HCT116 (cell line): ENCODE measurements around the gene FAM13A. TPM values are rescaled to one million over a fixed set of nuclear protein-coding genes. Genes with fewer than 3 reads are reported as not detected.

Source experiments
- ATAC-seq: fragments of 200-7000 bp; cut with Tn5 transposase; 2 replicates; pipeline ENCODE4 v1.9.1; 2020; ENCODE audit warnings: mild to moderate bottlenecking, moderate library complexity
- BruUV-seq: library from RNA; stranded (reverse); fragments of 400-500 nt; replicated peaks from 2 replicates; lab custom pipeline; 2021; lab: Mats Ljungman, UMichigan
- CTCF ChIA-PET: fragments of 300-600 bp; sonication (Branson Sonifier 250); formaldehyde crosslinking; loops from one replicate; lab custom pipeline; 2021; ENCODE audit warnings: antibody characterized with exemption; lab: Charles Lee
- POLR2A ChIA-PET: fragments of 300-600, 350-600 bp; sonication (Branson Sonifier 250); formaldehyde crosslinking; loops from one replicate; lab custom pipeline; 2021; ENCODE audit warnings: antibody characterized with exemption; lab: Charles Lee
- RAD21 ChIA-PET, 2 experiments: fragments of 300-600 bp; sonication (Branson Sonifier 250); formaldehyde crosslinking; loops; one replicate each; lab custom pipeline; 2023; ENCODE audit warnings: low total read pairs in 2 of 2; ENCODE audit not compliant: uncharacterized antibody in 2 of 2, unreplicated experiment in 2 of 2, low non-redundant PET in 1 of 2; lab: Charles Lee
- DNase-seq: peaks from one replicate; pipeline ENCODE4 v3.0.0-alpha.2; 2010; ENCODE audit warnings: low read depth, low spot score
- H2AFZ ChIP-seq: fragments of 200-600 bp; shearing (Covaris generic), sonication (generic); 2 replicates; pipeline ENCODE4 v1.6.1; 2017; ENCODE audit warnings: low read depth, mixed run types, mixed read lengths, antibody characterized with exemption, low read length; ENCODE audit not compliant: poor library complexity, severe bottlenecking
- H3K27ac ChIP-seq: 2 replicates; pipeline ENCODE4 v1.5.1; 2012; ENCODE audit warnings: low read depth, low read length
- H3K27me3 ChIP-seq: fragments of 200-600 bp; sonication (generic); 2 replicates; pipeline ENCODE4 v1.6.1; 2016; ENCODE audit warnings: mixed run types, low read length, mixed read lengths; ENCODE audit not compliant: insufficient read depth
- H3K36me3 ChIP-seq, 2 experiments: fragments of 200-500 bp in 1 of 2; fragments of 200-600 bp in 1 of 2; sonication (Bioruptor generic) in 1 of 2; sonication (generic) in 1 of 2; 2 replicates each; pipeline versions ENCODE4 v1.5.1 to v1.6.1; 2014 to 2016; ENCODE audit warnings: low read length in 2 of 2, inconsistent platforms in 1 of 2, mixed read lengths in 1 of 2, mixed run types in 1 of 2; ENCODE audit not compliant: insufficient read depth in 2 of 2, control insufficient read depth in 1 of 2
- H3K4me1 ChIP-seq, 2 experiments: fragments of 200-600 bp in 1 of 2; sonication (generic) in 1 of 2; 2 replicates each; pipeline versions ENCODE4 v1.5.1 to v1.6.1; 2012 to 2017; ENCODE audit warnings: low read length in 2 of 2, inconsistent platforms in 1 of 2, mild to moderate bottlenecking in 1 of 2, mixed read lengths in 1 of 2, mixed run types in 1 of 2, moderate library complexity in 1 of 2; ENCODE audit not compliant: insufficient read depth in 2 of 2, control insufficient read depth in 1 of 2
- H3K4me2 ChIP-seq: fragments of 200-600 bp; sonication (generic); 2 replicates; pipeline ENCODE4 v1.6.1; 2017; ENCODE audit warnings: mixed run types, low read length, mixed read lengths
- H3K4me3 ChIP-seq, 2 experiments: fragments of 200-600 bp in 1 of 2; sonication (generic) in 1 of 2; replicated peaks in 1 of 2; 2 replicates each; pipeline ENCODE4 v1.5.1; 2011 to 2016; ENCODE audit warnings: low read length in 2 of 2, control low read depth in 1 of 2, low read depth in 1 of 2, mild to moderate bottlenecking in 1 of 2, mixed read lengths in 1 of 2, mixed run types in 1 of 2
- H3K79me2 ChIP-seq: fragments of 200-600 bp; sonication (generic); 2 replicates; pipeline ENCODE4 v1.6.1; 2017; ENCODE audit warnings: mild to moderate bottlenecking, mixed run types, low read length, moderate library complexity, mixed read lengths; ENCODE audit not compliant: insufficient read depth
- H3K9ac ChIP-seq: fragments of 200-600 bp; sonication (generic); 2 replicates; pipeline ENCODE4 v1.6.1; 2016; ENCODE audit warnings: low read length, mixed read lengths
- H3K9me2 ChIP-seq: fragments of 200-600 bp; sonication (generic), shearing (Covaris generic); 2 replicates; pipeline ENCODE4 v1.6.1; 2017; ENCODE audit warnings: mixed run types, mild to moderate bottlenecking, moderate library complexity; ENCODE audit not compliant: insufficient read depth
- H3K9me3 ChIP-seq, 2 experiments: fragments of 200-500 bp in 1 of 2; fragments of 200-600 bp in 1 of 2; sonication (Bioruptor generic) in 1 of 2; sonication (generic) in 1 of 2; 2 replicates each; pipeline ENCODE4 v1.6.1; 2014 to 2017; ENCODE audit warnings: low read length in 2 of 2, mixed read lengths in 2 of 2, inconsistent platforms in 1 of 2, low read depth in 1 of 2, mild to moderate bottlenecking in 1 of 2, mixed run types in 1 of 2, moderate library complexity in 1 of 2; ENCODE audit not compliant: control insufficient read depth in 1 of 2, insufficient read depth in 1 of 2
- H4K20me1 ChIP-seq: fragments of 200-600 bp; sonication (generic), shearing (Covaris generic); 2 replicates; pipeline ENCODE4 v1.6.1; 2017; ENCODE audit warnings: mixed run types, mild to moderate bottlenecking, moderate library complexity; ENCODE audit not compliant: insufficient read depth
- CBX3 ChIP-seq: IDR thresholded peaks from 2 replicates; pipeline ENCODE4 v1.6.1; 2012; ENCODE audit warnings: low read depth
- EGR1 ChIP-seq: IDR thresholded peaks from 2 replicates; pipeline ENCODE4 v1.6.1; 2012; ENCODE audit warnings: low read depth
- EZH2 ChIP-seq: fragments of 200-600 bp; sonication (generic); IDR thresholded peaks from 2 replicates; pipeline ENCODE4 v1.6.1; 2017; ENCODE audit warnings: antibody characterized with exemption, mixed run types
- FOSL1 ChIP-seq: IDR thresholded peaks from 2 replicates; pipeline ENCODE4 v1.6.1; 2012; ENCODE audit warnings: low read depth
- JUND ChIP-seq: IDR thresholded peaks from 2 replicates; pipeline ENCODE4 v1.6.1; 2012
- MAX ChIP-seq: IDR thresholded peaks from 2 replicates; pipeline ENCODE4 v1.6.1; 2012
- POLR2A ChIP-seq: IDR thresholded peaks from 2 replicates; pipeline ENCODE4 v1.7.0; 2011; ENCODE audit warnings: borderline replicate concordance; ENCODE audit not compliant: insufficient read depth, insufficient read length; ENCODE audit errors: extremely low read depth
- POLR2AphosphoS5 ChIP-seq: IDR thresholded peaks from 2 replicates; pipeline ENCODE4 v1.6.1; 2011; ENCODE audit warnings: mild to moderate bottlenecking, low read depth, low read length, moderate library complexity
- SP1 ChIP-seq: IDR thresholded peaks from 2 replicates; pipeline ENCODE4 v1.6.1; 2012; ENCODE audit warnings: low read depth
- SRF ChIP-seq: IDR thresholded peaks from 2 replicates; pipeline ENCODE4 v1.6.1; 2012; ENCODE audit warnings: low read depth
- TCF7L2 ChIP-seq: IDR thresholded peaks from 2 replicates; pipeline ENCODE4 v1.7.0; 2011; ENCODE audit warnings: borderline replicate concordance, inconsistent platforms; ENCODE audit not compliant: insufficient read depth, insufficient read length; ENCODE audit errors: extremely low read depth
- ZBTB33 ChIP-seq: IDR thresholded peaks from 2 replicates; pipeline ENCODE4 v1.6.1; 2011; ENCODE audit warnings: mild to moderate bottlenecking, low read length, moderate library complexity; ENCODE audit not compliant: insufficient replicate concordance; ENCODE audit errors: extremely low read depth
- ZFX ChIP-seq: fragments of 450-650 bp; IDR thresholded peaks from 2 replicates; pipeline ENCODE4 v1.6.1; 2017
- ZNF274 ChIP-seq: fragments of 200-500 bp; sonication (Bioruptor generic); IDR thresholded peaks from 2 replicates; pipeline ENCODE4 v1.6.1; 2014; ENCODE audit warnings: mild to moderate bottlenecking, low read depth, low read length, inconsistent platforms
- intact Hi-C: fragments of 100-400 bp; cut with micrococcal nuclease; formaldehyde crosslinking; loops from 2 replicates; pipeline ENCODE4 v1.10.0; 2022
- total RNA-seq: library from RNA; stranded (reverse); gene quantifications from one replicate; pipeline ENCODE4 v1.2.1, GENCODE V29; 2021; ENCODE audit not compliant: unreplicated experiment

Gene FAM13A
- total RNA-seq, 1 experiment from 2014 or later, result 17.2 TPM

- no peak overlapping the region for H3K4me3 ChIP-seq
- ChIA-PET CTCF (no interaction called here), POLR2A (no interaction called here)
- intact Hi-C loops, result no loop called here
- no peaks in the 10 kb centered on the region for H3K9me3 ChIP-seq
- BruUV-seq, result no TSS peak
- no peak overlapping the region for H2AFZ ChIP-seq
- no peaks in the 10 kb centered on the region for H3K9me2 ChIP-seq
- no peak overlapping the region for H3K4me2 ChIP-seq
- H3K9ac ChIP-seq, result no peak overlapping the region
- no peak for DNase-seq
- H3K79me2 ChIP-seq, result no peaks in the 10 kb centered on the region
- no peaks in the 10 kb centered on the region for H3K36me3 ChIP-seq
- TF ChIP-seq ZFX (no peak), EZH2 (no peak), SRF (no peak), POLR2A (no peak), ZNF274 (no peak), MAX (no peak), POLR2AphosphoS5 (no peak), EGR1 (no peak), ZBTB33 (no peak)
- TF ChIP-seq, all 23 proteins: peak for 0
- H3K27me3 ChIP-seq, result no peaks in the 10 kb centered on the region
- H3K27ac ChIP-seq, result no peak overlapping the region
- ATAC-seq, result no peak
- no peaks in the 10 kb centered on the region for H3K4me1 ChIP-seq
- RAD21 ChIA-PET, result no interaction called here
- H4K20me1 ChIP-seq, result no peaks in the 10 kb centered on the region
These were observed 299.2 kb downstream of the FAM13A start for GRCh38 chr4:88757776-88758175.

GRCh38 chr4:88757067-88757466 lies 299.9 kb downstream of the FAM13A start:
- CTCF ChIA-PET, result no interaction called here
- Histone ChIP-seq H3K9me2 (no peaks in the 10 kb centered on the region), H3K4me2 (no peak overlapping the region), H3K79me2 (no peaks in the 10 kb centered on the region), H3K4me3 (no peak overlapping the region), H2AFZ (no peak overlapping the region), H3K9ac (no peak overlapping the region), H3K27me3 (no peaks in the 10 kb centered on the region), H3K4me1 (no peaks in the 10 kb centered on the region), H3K36me3 (no peaks in the 10 kb centered on the region), H4K20me1 (no peaks in the 10 kb centered on the region), H3K9me3 (no peaks in the 10 kb centered on the region), H3K27ac (no peak overlapping the region)
- RAD21 ChIA-PET, result no interaction called here
- DNase-seq (no peak), ATAC-seq (no peak)
- intact Hi-C loops, result no loop called here
- POLR2A ChIA-PET, result no interaction called here
- BruUV-seq, result no TSS peak
- TF ChIP-seq ZBTB33 (no peak), SP1 (no peak), FOSL1 (no peak), TCF7L2 (no peak), JUND (no peak), CBX3 (no peak), ZNF274 (no peak)
- TF ChIP-seq, all 23 proteins: peak for 0
